Measurements from ENCODE around the gene CSRNP2.
A peak's percentile ranks its signal among the peaks of the same experiment; 100 is the strongest.
"Not testable (repeated sequence)": the region's sequence is repeated elsewhere in the genome, so short reads cannot be mapped to it uniquely, and the experiment has no call there.

The CSRNP2 gene

GRCh38 chr12:51025836-51026638 lies 57.4 kb downstream of the CSRNP2 start, which contains the start of gene SLC11A2:
Gene SLC11A2, minus strand, starts transcription at chr12:51026384. Its CDS starts 15,656 bp downstream, at chr12:51010728.
- peak; percentile 19 for FAIRE-seq

- no peak for FAIRE-seq
These were observed 58.0 kb downstream of the CSRNP2 start for GRCh38 chr12:51025338-51025835.

- FAIRE-seq: no peak
These were observed 59.6 kb downstream of the CSRNP2 start for GRCh38 chr12:51023625-51024382.

GRCh38 chr12:51021694-51022093 lies 61.7 kb downstream of the CSRNP2 start:
- no peak for FAIRE-seq

- no peak for FAIRE-seq
These were observed 62.8 kb downstream of the CSRNP2 start for GRCh38 chr12:51020448-51021182.

- no peak for FAIRE-seq
These were observed 63.5 kb downstream of the CSRNP2 start for GRCh38 chr12:51019927-51020326.

GRCh38 chr12:51018956-51019355 lies 64.4 kb downstream of the CSRNP2 start:
- FAIRE-seq: no peak

- no peak for FAIRE-seq
These were observed 65.9 kb downstream of the CSRNP2 start for GRCh38 chr12:51017452-51017851.

GRCh38 chr12:51014467-51014866 lies 68.9 kb downstream of the CSRNP2 start:
- not testable (repeated sequence) for FAIRE-seq

GRCh38 chr12:51013441-51013840 lies 70.0 kb downstream of the CSRNP2 start:
- no peak for FAIRE-seq

- no peak for FAIRE-seq
These were observed 70.7 kb downstream of the CSRNP2 start for GRCh38 chr12:51012570-51013236.

- FAIRE-seq: no peak
These were observed 71.4 kb downstream of the CSRNP2 start for GRCh38 chr12:51011955-51012354.
